Measurements from ENCODE around the gene TADA1. TPM values are rescaled to one million over a fixed set of nuclear protein-coding genes. Genes with fewer than 3 reads are reported as not detected.
A peak's percentile ranks its signal among the peaks of the same experiment; 100 is the strongest.

Gene TADA1
- total and polyA plus RNA-seq, 11 donors = 5.6 to 10.8 (median 9.3) TPM

DNA sequence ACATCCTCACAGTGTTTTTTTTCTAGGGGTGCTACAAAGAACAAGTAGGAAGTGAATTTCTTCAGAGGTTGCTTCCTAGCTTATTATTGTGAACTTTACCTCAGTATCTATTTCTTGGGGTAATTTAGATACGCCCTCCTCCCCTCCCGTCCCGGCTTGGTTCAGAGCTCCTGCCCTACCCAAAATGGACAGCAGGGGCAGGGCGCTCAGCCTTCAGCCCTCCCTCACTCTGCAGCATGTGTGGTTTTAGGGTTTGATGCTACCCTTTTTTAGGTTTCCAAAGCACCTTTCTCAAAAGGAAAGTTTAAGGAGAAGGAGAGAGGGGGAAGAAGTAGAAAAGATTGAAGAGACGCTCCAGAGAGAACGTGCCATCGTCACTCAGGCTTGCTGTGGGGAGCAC, 53.7 kb downstream of the TADA1 start:
- 60 to 64% (median 62%) methylated on average over 7 of the region's 7 CpGs for WGBS, 4 donors
- TF ChIP-seq, protein P1, sequence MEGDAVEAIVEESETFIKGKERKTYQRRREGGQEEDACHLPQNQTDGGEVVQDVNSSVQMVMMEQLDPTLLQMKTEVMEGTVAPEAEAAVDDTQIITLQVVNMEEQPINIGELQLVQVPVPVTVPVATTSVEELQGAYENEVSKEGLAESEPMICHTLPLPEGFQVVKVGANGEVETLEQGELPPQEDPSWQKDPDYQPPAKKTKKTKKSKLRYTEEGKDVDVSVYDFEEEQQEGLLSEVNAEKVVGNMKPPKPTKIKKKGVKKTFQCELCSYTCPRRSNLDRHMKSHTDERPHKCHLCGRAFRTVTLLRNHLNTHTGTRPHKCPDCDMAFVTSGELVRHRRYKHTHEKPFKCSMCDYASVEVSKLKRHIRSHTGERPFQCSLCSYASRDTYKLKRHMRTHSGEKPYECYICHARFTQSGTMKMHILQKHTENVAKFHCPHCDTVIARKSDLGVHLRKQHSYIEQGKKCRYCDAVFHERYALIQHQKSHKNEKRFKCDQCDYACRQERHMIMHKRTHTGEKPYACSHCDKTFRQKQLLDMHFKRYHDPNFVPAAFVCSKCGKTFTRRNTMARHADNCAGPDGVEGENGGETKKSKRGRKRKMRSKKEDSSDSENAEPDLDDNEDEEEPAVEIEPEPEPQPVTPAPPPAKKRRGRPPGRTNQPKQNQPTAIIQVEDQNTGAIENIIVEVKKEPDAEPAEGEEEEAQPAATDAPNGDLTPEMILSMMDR (IDR thresholded peaks at IDR 0.05) = peak in 5 of 12 donors; percentile 9 to 21 (median 14)
- no peak for TF ChIP-seq POLR2A (IDR thresholded peaks at IDR 0.05)

GRCh38 chr1:166819974-166820373, 56.1 kb downstream of the TADA1 start:
- Histone ChIP-seq H3K4me1 (no peaks in the 10 kb centered on the region), H3K9me3 (peaks cover 0 to 23% (median 2%) of the 10 kb centered on the region in 12 donors), H3K36me3 (no peaks in the 10 kb centered on the region), H3K27ac (no peak overlapping the region), H3K4me3 (no peak overlapping the region), H3K27me3 (no peaks in the 10 kb centered on the region)
- intact Hi-C loops (cut with DNase I) = loop anchor here in 1 of 10 donors (5.0 kb wide), 1 partner anchor 293 kb away; no protein-coding TSS in a partner anchor
- ATAC-seq (no peak), DNase-seq (no peak)
- no peak for TF ChIP-seq POLR2A (IDR thresholded peaks at IDR 0.05)
- TF ChIP-seq, protein P1 (IDR thresholded peaks at IDR 0.05) = no peak
- WGBS, 4 donors = 66 to 81% (median 71%) methylated on average over 2 of the region's 2 CpGs

More for the DNA sequence above, 53.7 kb downstream of the TADA1 start:
- ATAC-seq (no peak), DNase-seq (no peak)
- intact Hi-C loops (cut with DNase I) = no loop called here
- H3K4me3 ChIP-seq = no peak overlapping the region
- H3K27me3 ChIP-seq = no peaks in the 10 kb centered on the region
- H3K27ac ChIP-seq = no peak overlapping the region
- no peaks in the 10 kb centered on the region for H3K4me1 ChIP-seq
- H3K36me3 ChIP-seq = no peaks in the 10 kb centered on the region
- H3K9me3 ChIP-seq = peaks cover 0 to 18% (median 0%) of the 10 kb centered on the region in 12 donors

DNA sequence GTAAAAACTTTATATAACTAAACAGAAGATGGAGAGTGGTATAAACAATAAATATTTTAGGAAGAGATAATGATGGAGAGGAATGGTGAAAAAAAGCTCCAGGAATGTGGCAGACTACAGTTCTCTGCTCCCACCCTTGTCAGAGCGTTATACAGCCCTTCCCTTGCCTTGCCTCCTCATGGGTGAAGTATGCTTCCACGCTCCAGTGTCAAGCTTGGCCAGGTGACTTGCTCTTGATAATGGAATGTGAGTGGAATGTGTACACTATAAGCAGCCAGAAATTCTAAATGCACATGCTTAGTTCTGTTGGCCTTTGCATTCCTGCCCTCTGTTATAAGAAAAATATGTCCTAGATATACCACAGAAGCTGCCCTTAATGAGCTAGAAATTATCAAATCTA, 61.5 kb downstream of the TADA1 start:
- TF ChIP-seq, protein P1 (IDR thresholded peaks at IDR 0.05) = no peak
- no peak for TF ChIP-seq POLR2A (IDR thresholded peaks at IDR 0.05)
- H3K27ac ChIP-seq = no peak overlapping the region
- WGBS, 4 donors = 20 to 33% (median 31%) methylated on average over 2 of the region's 2 CpGs
- no peaks in the 10 kb centered on the region for H3K27me3 ChIP-seq
- no peak overlapping the region for H3K4me3 ChIP-seq
- peaks cover 0 to 12% (median 0%) of the 10 kb centered on the region in 12 donors for H3K9me3 ChIP-seq
- intact Hi-C loops (cut with DNase I) = loop anchor here in 1 of 10 donors (5.0 kb wide), 1 partner anchor 287 kb away; no protein-coding TSS in a partner anchor
- peaks cover 0 to 8% (median 0%) of the 10 kb centered on the region in 12 donors for H3K4me1 ChIP-seq
- DNase-seq = no peak
- ATAC-seq = no peak
- no peaks in the 10 kb centered on the region for H3K36me3 ChIP-seq

GRCh38 chr1:166813508-166814223, 62.4 kb downstream of the TADA1 start:
- H3K4me3 ChIP-seq = no peak overlapping the region
- intact Hi-C loops (cut with DNase I) = no loop called here
- no peaks in the 10 kb centered on the region for H3K36me3 ChIP-seq
- WGBS, 4 donors = 41 to 56% (median 48%) methylated on average over 2 of the region's 2 CpGs
- ATAC-seq = no peak
- H3K27ac ChIP-seq = no peak overlapping the region
- DNase-seq = no peak
- peaks cover 0 to 8% (median 0%) of the 10 kb centered on the region in 12 donors for H3K4me1 ChIP-seq
- no peaks in the 10 kb centered on the region for H3K27me3 ChIP-seq
- TF ChIP-seq, protein P1 (IDR thresholded peaks at IDR 0.05) = no peak
- no peak for TF ChIP-seq POLR2A (IDR thresholded peaks at IDR 0.05)
- peaks cover 0 to 9% (median 0%) of the 10 kb centered on the region in 12 donors for H3K9me3 ChIP-seq
